Forelimb muscle (tissue), 1 donor: ENCODE measurements around the gene ZNF235. TPM values are rescaled to one million over a fixed set of nuclear protein-coding genes. Genes with fewer than 3 reads are reported as not detected.
A peak's percentile ranks its signal among the peaks of the same experiment; 100 is the strongest.
"Not testable (repeated sequence)": the region's sequence is repeated elsewhere in the genome, so short reads cannot be mapped to it uniquely, and the experiment has no call there.

Experiments used
- DNase-seq: peaks from one replicate; pipeline ENCODE4 v3.0.0-alpha.2; 2013; ENCODE audit warnings: low read depth
- polyA plus RNA-seq: library from polyadenylated mRNA; unstranded; fragments of 120-200 nt; gene quantifications from one replicate; pipeline ENCODE4 v1.2.1, GENCODE V29; 2013; ENCODE audit not compliant: insufficient read length

Gene ZNF235
- polyA plus RNA-seq: 5.4 TPM

DNA sequence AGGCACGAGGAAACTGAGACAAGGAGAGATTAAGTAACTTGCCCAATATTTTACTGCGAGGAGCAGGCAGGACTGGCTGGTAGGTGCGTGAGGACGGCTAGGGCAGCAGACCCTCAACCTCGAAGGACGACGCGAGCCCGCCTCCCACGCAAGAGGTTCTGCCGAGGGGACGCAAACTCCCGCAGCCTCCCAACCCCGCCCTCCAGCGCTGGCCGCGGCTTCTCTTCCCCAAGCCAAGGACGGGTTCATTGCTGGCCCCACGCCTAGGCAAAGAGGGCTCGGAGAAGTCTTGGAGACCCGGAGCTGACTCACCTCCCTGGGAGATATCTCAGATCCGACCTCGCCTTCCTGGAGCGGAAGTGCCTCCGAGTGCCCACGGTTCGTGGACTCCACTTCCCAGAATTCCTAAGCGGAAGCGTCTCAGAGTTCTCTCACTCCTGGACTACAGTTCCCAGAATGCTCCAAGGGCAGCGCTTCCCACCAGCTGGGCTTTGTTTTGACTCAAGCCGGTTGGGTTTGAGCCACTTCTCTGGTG, at the start of gene ZNF235:
TSS of gene ZNF235 (minus strand) at position 367 of the 535 bp plus-strand sequence. CDS start 1,621 bp downstream, outside the sequence.
- DNase-seq: peak; percentile 95

DNA sequence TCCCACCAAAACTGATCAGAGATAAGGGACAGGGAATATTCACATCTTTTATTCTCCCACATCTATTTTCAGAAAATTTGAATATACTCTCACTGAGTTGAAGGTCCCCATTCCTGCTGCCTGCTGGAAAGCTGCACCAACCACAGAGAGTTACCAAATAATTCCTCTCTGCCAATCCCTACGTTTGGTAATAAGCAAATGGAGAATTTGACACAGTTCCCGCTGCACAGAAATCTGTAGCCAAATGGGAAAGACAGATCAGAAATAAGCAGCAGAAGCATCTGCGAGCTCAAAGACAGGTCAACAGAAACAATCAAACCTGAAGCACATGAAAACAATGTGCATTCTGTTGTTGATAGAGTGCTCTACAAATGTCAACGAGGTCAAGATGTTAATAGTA, 41.7 kb upstream of the ZNF235 start:
- no peak for DNase-seq

DNA sequence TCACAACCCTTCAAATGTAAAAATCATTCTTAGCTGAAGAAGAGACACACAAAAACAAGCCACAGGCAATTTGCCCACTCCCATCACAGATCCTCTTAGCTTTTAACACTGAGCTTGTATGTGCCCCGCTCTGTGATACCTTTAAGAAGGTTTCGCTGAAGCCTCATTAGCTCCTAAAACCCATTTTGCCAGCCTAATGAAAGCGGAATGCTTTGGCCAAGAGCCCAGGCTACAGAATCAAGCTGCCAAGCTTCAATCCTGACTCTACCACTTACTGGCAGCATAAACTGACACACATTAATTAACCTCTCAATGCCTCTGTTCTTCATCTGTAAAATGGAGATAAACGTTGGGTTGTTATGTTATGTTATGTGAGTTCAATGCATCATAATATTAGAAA, 41.1 kb upstream of the ZNF235 start:
- DNase-seq: no peak

DNA sequence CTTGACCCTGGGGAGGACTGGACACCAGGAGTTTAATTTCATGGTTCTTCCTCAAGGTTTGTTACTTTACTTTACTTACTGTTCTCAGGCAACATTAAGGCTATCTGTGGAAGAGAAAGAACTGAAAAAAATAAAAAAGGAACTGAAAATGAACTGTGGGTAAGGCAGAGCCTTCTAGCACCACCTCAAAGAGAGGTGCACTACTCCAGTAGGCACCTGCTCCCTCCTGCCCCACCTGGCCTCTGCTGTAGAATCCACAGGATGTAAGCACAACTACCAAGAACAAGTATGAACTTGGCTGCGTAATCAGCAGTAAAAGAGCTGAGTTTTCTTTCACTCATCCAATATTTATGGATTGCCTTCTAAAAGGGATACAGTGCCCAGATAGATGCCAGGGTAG, 39.4 kb upstream of the ZNF235 start:
- DNase-seq: no peak

DNA sequence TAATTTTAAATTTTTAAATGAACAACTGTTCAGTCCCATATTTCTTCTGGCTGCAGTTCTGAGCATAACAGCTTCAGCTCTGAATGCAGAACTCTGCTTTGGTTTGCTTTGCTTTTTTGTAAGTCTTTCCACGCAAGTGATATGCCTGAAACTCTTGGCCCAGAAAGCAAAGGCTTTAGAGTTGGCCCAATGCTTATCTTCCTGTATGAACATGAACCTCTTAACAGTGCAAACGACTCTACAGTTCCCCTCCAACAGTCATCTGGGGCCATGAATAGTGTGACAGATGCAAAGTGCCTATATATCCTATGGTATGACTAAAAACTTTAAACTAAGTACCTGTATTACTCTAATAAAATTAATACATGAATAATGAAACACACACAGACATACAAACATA, 37.0 kb upstream of the ZNF235 start:
- DNase-seq: no peak

DNA sequence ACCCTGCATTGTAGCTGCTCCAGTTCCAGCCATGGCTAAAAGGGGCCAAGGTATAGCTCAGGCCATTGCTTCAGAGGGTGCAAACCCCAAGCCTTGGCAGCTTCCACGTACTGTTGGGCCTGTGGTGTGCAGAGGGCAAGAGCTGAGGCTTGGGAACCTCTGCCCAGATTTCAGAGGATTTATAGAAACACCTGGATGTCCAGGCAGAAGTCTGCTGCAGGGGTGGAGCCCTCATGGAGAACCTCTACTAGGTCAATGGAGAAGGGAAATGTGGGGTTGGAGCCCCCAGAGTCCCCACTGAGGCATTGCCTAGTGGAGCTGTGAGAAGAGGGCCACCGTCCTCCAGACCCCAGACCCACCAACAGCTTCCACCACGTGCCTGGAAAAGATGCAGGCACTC, 29.8 kb upstream of the ZNF235 start:
- not testable (repeated sequence) for DNase-seq

DNA sequence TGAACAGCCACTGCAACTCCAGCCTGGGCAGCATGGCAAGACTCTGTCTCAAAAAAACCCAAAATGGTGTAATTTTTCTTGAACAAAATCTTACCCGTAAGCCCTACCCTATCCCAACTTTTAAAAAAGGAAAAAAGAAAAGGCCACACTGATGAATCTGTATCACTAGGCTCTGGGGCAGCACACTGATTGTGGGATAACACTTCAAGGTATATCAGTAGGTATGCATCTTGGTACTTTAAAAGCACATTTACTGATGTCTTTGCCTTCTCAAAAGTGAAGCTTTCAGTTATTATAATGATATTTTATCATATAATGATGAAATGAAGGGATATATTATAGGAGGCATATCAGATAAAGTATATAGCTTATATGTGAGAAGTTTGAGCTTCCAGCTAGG, 27.3 kb upstream of the ZNF235 start:
- DNase-seq: no peak

DNA sequence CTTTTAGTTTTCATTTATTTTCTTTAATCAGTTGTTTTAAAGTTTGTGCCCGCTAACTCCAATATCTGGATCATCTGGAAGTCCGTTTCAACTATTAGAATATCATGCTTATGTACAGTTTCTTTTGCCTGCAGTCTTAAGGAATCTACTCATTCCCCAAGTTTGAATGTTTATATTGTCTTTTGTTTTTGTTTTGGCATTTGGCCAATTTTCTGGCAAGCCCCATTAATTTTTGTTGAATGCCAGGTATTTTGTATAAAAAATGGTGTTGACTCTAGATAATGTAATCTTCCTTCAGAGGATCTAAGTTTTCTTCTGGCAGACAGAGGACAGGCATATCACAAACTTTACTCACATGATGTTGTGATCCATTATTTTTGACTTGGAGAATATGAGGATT, 11.1 kb upstream of the ZNF235 start:
- DNase-seq: no peak

DNA sequence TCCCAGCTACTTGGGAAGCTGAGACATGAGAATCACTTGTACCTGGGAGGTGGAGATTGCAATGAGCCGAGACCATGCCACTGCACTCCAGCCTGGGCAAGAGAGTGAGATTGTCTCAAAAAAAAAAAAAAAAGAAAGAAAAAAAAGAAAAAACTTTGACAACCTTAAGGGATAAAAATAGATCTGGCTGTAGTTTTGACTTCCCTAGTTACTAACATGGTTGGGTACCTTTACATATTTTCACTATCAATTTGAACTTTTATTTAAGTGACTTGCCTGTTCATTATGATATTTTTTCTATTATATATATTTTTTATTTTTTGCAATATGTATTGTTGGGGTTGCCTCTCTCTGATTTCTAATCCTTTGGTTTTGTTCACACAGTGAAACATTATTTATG, 8.4 kb upstream of the ZNF235 start:
- no peak for DNase-seq

DNA sequence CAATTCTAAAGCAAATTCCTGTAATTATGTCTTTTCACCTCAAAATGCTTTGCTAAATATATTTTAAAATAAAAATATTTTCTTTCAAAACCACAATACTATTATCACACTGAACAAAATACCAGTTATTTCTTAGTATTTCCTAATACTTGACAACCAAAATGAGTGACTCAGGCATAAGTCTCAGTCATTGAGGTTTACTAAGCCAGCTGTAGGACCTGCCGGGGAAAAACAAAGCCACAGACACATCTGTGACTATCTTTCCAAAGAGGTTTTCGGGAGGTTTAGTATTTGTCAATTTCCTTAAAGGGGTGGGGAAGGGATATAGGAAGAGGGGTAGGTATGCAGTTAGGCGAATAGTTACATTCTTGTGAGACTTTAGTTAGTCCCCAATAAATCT, 3.2 kb upstream of the ZNF235 start:
- no peak for DNase-seq

DNA sequence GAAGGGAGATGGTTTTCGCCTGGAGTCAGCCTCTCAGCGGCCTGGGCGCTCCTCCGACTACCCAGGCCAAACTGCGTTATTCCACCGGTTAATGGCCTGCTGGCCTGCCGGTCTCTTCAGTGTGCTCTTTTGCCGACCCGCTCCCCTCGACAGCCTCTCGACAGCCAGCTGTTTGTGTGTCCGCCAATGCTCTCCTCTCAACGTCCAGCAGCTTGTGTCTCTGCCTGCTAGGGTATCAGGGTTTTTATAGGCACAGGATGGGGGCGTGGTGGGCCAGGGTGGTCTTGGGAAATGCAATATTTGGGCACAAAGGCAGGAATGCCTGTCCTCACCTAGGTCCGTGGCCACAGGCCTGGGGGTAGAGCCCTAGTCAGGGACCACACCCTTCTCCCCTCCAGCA, 1.5 kb upstream of the ZNF235 start:
- no peak for DNase-seq

DNA sequence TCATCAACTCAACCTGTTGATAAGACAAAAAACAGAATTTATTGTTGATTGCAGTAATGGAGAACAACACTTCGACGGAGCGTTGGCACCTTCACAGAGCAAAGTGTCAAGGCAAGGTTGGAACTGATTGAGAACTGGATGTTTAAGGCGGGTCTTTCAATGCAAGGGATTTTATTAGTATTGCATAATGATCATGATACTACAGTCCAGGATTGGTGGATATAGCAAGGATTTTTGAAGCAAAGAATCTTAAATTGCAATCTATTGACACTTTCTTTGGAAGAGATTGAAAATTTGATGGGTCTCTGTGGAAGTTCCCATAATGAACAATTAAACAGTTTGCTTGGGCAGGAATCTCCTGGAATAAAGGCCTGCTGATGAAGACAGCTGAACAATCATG, 632 bp upstream of the ZNF235 start:
- DNase-seq: no peak

DNA sequence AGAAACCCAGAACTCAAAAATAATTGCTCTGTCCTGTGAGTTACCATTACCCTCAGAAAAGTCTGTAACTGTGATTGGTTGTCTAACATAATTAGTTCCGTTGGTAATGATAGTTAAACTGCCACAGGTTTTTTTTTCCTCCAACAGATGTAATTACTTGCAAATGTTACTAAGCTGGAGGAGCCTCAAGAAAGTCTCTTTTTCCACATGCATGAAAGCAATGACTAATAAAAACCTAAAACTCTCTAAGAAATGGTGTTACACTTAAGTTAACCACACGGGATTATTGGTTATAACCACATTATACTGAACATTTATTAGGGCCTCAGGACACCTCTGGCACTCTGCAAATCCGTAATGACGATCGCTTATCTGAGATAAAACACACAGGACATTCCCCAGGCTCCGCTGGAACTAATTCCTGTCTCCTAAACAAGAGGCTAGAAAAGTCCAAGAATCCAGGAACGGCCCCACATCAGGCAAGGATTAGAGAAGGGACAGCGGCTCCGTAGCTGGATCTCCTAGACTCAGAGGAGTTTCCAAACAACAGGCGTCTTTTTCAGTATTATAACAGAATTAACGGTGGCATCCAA, 753 bp downstream of the ZNF235 start:
- DNase-seq: no peak

DNA sequence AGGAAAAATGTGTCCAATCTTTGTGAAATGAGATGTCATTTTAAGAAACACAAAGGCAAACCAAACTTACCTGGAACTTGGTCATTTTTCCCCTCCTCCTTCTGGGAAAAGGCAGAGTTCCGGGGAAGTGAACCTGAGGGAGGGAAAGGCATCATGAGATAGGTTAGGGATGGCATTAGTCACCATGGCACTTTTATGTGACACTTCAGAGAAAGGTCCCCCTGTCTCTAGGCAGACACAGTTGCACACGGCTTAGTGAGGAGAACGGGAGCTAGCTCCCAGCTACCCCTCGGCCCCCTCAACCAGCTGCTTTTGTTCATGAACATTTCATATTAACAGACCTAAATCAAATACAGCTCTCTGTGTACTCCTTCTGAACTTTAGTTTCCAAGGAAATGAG, 1.5 kb downstream of the ZNF235 start:
- no peak for DNase-seq

DNA sequence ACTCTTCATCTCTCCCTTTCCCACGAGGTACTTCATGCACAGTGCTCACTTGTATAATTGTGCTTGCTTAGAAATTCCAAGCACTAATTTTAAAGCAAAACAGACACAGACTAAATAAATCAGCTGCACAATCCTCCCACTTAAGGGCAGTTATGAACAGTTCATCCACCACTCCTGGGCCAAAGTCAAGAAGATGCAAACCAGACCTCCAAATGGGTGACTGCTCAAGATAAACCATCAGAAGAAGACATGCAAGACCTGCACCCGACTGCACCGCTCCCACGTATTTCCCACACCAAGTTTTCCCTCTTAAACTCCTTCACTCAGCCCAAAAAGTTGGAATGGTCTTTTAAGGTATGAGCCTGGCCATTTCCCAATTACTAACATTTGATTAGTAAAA, 19.9 kb downstream of the ZNF235 start:
- DNase-seq: no peak

DNA sequence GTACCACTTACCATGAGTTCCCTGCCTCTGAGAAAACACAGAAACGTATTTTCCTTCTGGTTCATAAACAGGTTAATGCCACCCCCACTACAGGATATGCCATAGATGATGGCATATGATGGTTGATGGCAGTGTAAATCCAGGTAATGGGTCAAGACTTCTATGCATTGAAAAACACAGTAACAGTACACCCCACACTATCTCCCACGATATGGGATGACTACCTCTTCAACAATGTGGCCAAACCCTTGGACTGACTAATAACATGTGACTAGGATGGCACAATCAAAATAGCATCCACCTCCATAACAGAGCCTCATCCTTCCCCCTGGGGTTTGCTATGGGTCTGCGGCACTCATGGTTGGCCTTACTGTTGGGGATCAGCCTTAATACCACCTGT, 22.0 kb downstream of the ZNF235 start:
- DNase-seq: no peak

DNA sequence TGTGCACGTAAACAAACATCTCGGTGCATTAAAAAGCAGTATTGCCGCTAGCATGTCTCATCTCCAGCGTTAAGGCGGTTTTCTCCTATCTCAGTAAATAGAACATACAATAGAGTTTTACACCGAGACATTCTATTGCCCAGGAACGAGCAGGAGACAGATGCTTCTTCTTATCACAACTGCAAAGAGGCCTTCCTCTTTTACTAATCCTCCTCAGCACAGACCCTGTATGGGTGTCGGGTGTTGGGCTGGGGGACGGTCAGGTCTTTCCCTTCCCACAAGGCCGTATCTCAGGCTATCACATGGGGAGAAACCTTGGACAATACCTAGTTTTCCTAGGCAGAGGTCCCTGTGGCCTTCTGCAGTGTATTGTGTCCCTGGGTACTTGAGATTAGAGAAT, 23.9 kb downstream of the ZNF235 start:
- no peak for DNase-seq

DNA sequence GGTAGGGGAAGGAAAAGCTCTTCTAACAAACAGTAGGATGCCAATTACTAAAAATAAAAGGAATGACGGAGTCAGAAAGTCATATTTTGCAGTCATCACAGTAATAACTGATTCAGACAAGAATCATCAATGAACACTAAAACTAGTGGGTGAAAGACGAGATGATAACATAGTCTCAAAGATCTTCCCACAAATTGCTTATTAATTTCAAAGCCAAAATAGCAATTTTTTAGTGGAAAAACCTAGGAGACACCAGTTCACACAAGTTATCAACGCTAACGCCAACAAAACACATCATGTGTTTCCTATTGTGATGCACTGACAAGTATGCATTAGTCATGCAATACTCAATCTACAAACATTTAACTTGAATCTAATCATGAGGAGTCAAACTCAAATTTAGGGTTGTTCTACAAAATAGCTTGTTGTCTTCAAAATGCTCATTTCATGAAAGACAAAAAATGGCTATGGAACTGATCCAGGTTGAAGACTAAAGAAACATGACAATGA, 26.6 kb downstream of the ZNF235 start:
- no peak for DNase-seq

DNA sequence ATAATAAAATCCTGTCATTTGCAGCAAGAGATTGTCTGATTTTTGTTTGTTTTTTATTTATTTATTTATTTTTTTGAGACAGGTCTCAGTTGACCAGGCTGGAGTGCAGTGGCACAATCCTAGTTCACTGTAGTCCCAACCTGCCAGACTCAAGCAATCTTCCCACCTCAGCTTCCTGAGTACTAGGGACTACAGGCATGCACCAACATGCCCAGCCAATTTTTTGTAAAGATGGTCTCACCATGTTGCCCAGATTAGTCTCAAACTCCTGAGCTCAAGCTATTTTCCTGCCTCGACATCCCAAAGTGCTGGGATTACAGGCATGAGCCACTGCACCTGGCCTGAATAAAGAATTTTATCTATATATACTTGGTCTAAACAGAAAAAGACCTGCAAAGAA, 27.5 kb downstream of the ZNF235 start:
- no peak for DNase-seq

DNA sequence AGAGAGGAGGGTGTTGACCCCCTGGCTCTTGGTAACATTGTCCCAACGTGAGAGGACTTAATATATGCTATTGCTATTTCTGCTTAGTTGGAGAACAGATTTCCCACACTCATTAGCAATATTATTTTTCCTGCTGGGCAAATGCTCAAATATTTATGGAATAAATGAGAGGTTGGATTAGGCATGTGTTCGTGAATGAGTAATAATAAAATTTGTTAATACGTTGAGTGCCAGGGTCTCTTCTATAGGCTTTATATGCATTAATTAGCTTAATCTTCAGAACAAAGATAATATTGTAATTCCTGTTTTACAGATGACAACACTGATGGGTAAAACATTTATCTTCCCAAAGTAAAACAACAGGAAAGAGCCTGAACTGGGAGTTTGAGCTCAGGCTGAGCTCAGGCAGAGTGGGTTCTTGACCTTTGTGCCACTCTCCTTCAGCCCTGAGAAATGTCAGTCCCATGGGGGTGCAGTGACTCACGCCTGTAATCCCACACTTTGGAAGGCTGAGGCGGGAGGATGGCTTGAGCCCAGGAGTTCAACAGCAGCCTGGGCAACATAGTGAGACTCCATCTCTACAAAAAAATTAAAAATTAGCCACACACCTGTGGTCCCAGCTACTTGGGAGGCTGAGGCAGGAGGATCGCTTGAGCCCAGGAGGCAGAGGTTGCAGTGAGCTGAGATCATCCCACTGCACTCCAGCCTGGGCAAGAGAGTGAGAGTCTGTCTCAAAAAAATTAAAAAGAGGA, 44.0 kb downstream of the ZNF235 start:
- DNase-seq: no peak

DNA sequence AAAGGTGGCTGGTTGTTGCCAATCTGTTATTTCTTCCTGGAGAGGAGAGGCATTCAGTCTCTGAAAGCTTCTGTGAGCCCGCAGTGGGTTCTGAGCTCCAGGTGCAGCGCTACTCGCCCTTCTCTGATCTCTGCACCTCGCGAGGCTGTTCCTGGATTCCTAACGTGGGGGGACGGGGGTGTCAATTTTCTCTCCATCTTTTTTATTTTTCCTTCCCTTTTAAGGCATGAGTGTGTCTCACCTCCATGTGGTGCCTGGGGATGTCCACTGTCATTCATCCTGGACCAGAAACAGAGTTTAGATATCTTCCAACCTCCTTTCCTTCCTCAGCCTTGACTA, 44.5 kb downstream of the ZNF235 start:
- no peak for DNase-seq

DNA sequence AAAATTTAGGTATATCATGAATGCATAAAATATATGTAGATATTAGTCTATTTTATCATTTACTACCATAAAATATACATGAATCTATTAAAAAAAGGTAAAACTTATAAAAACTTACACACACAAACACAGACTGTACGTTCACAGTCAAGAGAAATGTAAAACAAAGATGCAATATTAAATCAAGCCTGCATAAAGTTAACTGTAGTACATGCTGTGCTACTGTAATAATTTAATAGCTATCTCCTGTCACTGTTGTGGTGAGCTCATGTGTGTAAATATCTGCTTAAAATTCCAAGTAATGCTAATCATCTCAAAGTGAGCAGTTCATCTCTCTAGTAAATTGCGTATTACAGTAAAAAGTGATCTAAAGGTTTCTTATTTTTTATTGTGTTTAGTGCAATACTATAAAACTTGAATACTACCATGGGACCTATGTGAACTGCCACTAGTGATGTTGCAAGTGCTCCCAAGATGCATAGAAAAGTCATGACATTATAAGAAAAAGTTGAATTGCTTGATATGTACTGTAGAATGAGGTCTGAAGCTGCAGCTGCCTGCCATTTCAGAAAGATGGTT, 45.9 kb downstream of the ZNF235 start:
- DNase-seq: no peak

DNA sequence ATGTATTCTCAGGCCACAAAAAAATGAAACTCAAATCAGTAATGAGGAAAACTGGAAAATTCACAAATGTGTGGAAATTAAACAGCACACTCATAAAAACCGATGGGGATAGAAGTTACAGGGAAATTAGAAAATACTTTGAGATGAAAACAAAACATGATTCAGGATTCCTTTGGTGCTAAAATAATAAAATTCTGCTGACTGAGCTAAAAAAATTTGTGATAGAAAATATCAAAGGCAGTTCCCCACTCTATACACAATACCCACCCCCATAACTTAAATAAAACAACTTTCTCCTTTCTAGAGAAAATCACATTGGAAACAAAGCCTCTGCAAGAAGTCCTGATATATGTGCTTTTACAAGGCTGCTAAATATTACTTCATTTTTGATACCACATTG, 46.7 kb downstream of the ZNF235 start:
- DNase-seq: no peak
